HepG2 (cell line): ENCODE data around the gene YPEL3. TPM values are rescaled to one million over a fixed set of nuclear protein-coding genes. Genes with fewer than 3 reads are reported as not detected.

ENCODE experiments used
- ATF5 ChIP-seq: sonication (generic); formaldehyde crosslinking; IDR thresholded peaks from 2 replicates; pipeline ENCODE4 v1.4.0; 2020; ENCODE audit warnings: mild to moderate bottlenecking, low read depth, missing genetic modification reagents
- CEBPZ ChIP-seq: IDR thresholded peaks from 2 replicates; pipeline ENCODE4 v1.6.1; 2012; ENCODE audit warnings: low read length, improper control_type of control experiment
- GMEB1 ChIP-seq: sonication (generic); formaldehyde crosslinking; IDR thresholded peaks from 2 replicates; pipeline ENCODE4 v1.5.1; 2020; ENCODE audit warnings: missing genetic modification reagents, mild to moderate bottlenecking, borderline replicate concordance
- IKZF4 ChIP-seq: sonication (generic); formaldehyde crosslinking; IDR thresholded peaks from 2 replicates; pipeline ENCODE4 v1.5.1; 2020; ENCODE audit warnings: borderline replicate concordance, mild to moderate bottlenecking, low read depth, missing genetic modification reagents; ENCODE audit errors: not compliant biosample characterization
- KDM5B ChIP-seq: sonication (generic); formaldehyde crosslinking; IDR thresholded peaks from 2 replicates; pipeline ENCODE4 v1.4.0; 2020; ENCODE audit warnings: missing genetic modification reagents, mild to moderate bottlenecking, borderline replicate concordance
- NONO ChIP-seq, 2 experiments: fragments of 450-650 bp in 1 of 2; sonication (generic) in 1 of 2; formaldehyde crosslinking in 1 of 2; IDR thresholded peaks in 1 of 2; conservative IDR thresholded peaks in 1 of 2; 2 replicates each; pipeline versions ENCODE4 v1.6.1 to v1.8.0; 2017 to 2022; ENCODE audit warnings: mild to moderate bottlenecking in 1 of 2, missing genetic modification reagents in 1 of 2, moderate library complexity in 1 of 2
- NR2F6 ChIP-seq, 2 experiments: IDR thresholded peaks; 2 replicates each; pipeline ENCODE4 v1.6.1; 2016; ENCODE audit warnings: antibody characterized with exemption in 1 of 2, mild to moderate bottlenecking in 1 of 2
- STAG1 ChIP-seq: sonication (generic); formaldehyde crosslinking; IDR thresholded peaks from 2 replicates; pipeline ENCODE4 v1.4.0; 2020; ENCODE audit warnings: missing genetic modification reagents
- TEAD3 ChIP-seq: optimal IDR thresholded peaks from 2 replicates; pipeline ENCODE3; 2016; ENCODE audit warnings: borderline replicate concordance
- YEATS4 ChIP-seq: sonication (generic); formaldehyde crosslinking; IDR thresholded peaks from 2 replicates; pipeline ENCODE4 v1.4.0; 2020; ENCODE audit warnings: missing genetic modification reagents, borderline replicate concordance
- ZFY ChIP-seq: sonication (generic); formaldehyde crosslinking; IDR thresholded peaks from 2 replicates; pipeline ENCODE4 v1.4.0; 2020; ENCODE audit warnings: missing genetic modification reagents
- ZNF451 ChIP-seq: sonication (generic); formaldehyde crosslinking; IDR thresholded peaks from 2 replicates; pipeline ENCODE4 v1.5.0; 2020; ENCODE audit warnings: mild to moderate bottlenecking, missing genetic modification reagents
- ZNF503 ChIP-seq: sonication (generic); formaldehyde crosslinking; IDR thresholded peaks from 2 replicates; pipeline ENCODE4 v1.4.0; 2020; ENCODE audit warnings: missing genetic modification reagents
- ZNF543 ChIP-seq: sonication (generic); formaldehyde crosslinking; IDR thresholded peaks from 2 replicates; pipeline ENCODE4 v1.4.0; 2020; ENCODE audit warnings: mild to moderate bottlenecking, missing genetic modification reagents
- ZNF616 ChIP-seq: sonication (generic); formaldehyde crosslinking; IDR thresholded peaks from 2 replicates; pipeline ENCODE4 v1.5.0; 2020; ENCODE audit warnings: low read depth, mild to moderate bottlenecking, missing genetic modification reagents
- ZSCAN12 ChIP-seq: sonication (generic); formaldehyde crosslinking; IDR thresholded peaks from 2 replicates; pipeline ENCODE4 v1.9.0; 2021; ENCODE audit warnings: mild to moderate bottlenecking, missing genetic modification reagents
- polyA plus RNA-seq, 8 experiments: library from polyadenylated mRNA; depleted of rRNA in 3 of 8; stranded (reverse) in 7 of 8; unstranded in 1 of 8; fragments of >200 nt; fragmentation: Illumina TruSeq in 4 of 8; extraction: Trizol in 4 of 8; gene quantifications; 2 replicates each; pipeline versions ENCODE4 v1.2.1 to v1.2.3, GENCODE V29; 2011 to 2016; ENCODE audit warnings: low read depth in 4 of 8, missing spikeins in 1 of 8, mixed read lengths in 1 of 8; ENCODE audit not compliant: insufficient read depth in 1 of 8
- total RNA-seq, 5 experiments: library from RNA; depleted of rRNA; stranded (reverse); fragments of >200 nt; fragmentation: Illumina TruSeq; extraction: Trizol; gene quantifications; 2 replicates each; pipeline ENCODE4 v1.2.3, GENCODE V29; 2016; ENCODE audit warnings: low read depth in 1 of 5
- TF ChIP-seq, protein P1 (sequence below): sonication (generic); formaldehyde crosslinking; IDR thresholded peaks from 2 replicates; pipeline ENCODE4 v1.4.0; 2020; ENCODE audit warnings: missing genetic modification reagents
- TF ChIP-seq, protein P2 (sequence below): sonication (generic); formaldehyde crosslinking; IDR thresholded peaks from 2 replicates; pipeline ENCODE4 v1.5.0; 2020; ENCODE audit warnings: missing genetic modification reagents

The YPEL3 gene
- total and polyA plus RNA-seq, 2 of the 13 experiments (the other 11 are each of a cell fraction or from before 2014, with no cell fraction given): 5.4 to 47.0 TPM

GRCh38 chr16:30063893-30064728 is 31.9 kb downstream of the YPEL3 start (continued):
- TF ChIP-seq CEBPZ: no peak
- peak; percentile 85 for TF ChIP-seq IKZF4 (CRISPR knock-in tag)
- peak; percentile 76 for TF ChIP-seq ZFY (CRISPR knock-in tag)
- peak; percentile 6; the same call in 1 of the 2 replicates for TF ChIP-seq ATF5 (CRISPR knock-in tag)
- TF ChIP-seq, protein P1, sequence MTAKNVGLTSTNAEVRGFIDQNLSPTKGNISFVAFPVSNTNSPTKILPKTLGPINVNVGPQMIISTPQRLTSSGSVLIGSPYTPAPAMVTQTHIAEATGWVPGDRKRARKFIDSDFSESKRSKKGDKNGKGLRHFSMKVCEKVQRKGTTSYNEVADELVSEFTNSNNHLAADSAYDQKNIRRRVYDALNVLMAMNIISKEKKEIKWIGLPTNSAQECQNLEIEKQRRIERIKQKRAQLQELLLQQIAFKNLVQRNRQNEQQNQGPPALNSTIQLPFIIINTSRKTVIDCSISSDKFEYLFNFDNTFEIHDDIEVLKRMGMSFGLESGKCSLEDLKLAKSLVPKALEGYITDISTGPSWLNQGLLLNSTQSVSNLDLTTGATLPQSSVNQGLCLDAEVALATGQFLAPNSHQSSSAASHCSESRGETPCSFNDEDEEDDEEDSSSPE: peak; percentile 37; the same call in 1 of the 2 replicates
- no peak; the same call in none of the 2 replicates for TF ChIP-seq ZNF543 (CRISPR knock-in tag)
- TF ChIP-seq NR2F6 (IDR thresholded peaks at IDR 0.05): no peak
- peak; percentile 19; the same call in 1 of the 2 replicates for TF ChIP-seq NR2F6 (CRISPR knock-in tag; IDR thresholded peaks at IDR 0.05)
- TF ChIP-seq TEAD3 (CRISPR knock-in tag): no peak
- TF ChIP-seq KDM5B: no peak; the same call in 1 of the 2 replicates
- TF ChIP-seq ZNF503: no peak
- TF ChIP-seq YEATS4 (CRISPR knock-in tag): no peak; the same call in none of the 2 replicates
- no peak; the same call in 1 of the 2 replicates for TF ChIP-seq ZNF451 (CRISPR knock-in tag)
- no peak for TF ChIP-seq ZNF616 (CRISPR knock-in tag)
- peak; percentile 63 for TF ChIP-seq STAG1
- TF ChIP-seq, protein P2, sequence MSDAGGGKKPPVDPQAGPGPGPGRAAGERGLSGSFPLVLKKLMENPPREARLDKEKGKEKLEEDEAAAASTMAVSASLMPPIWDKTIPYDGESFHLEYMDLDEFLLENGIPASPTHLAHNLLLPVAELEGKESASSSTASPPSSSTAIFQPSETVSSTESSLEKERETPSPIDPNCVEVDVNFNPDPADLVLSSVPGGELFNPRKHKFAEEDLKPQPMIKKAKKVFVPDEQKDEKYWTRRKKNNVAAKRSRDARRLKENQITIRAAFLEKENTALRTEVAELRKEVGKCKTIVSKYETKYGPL: no peak
- TF ChIP-seq ZSCAN12 (CRISPR knock-in tag): no peak
- no peak for TF ChIP-seq GMEB1 (CRISPR knock-in tag)
- no peak for TF ChIP-seq NONO (IDR thresholded peaks at IDR 0.05)
- TF ChIP-seq NONO (CRISPR knock-in tag; conservative IDR thresholded peaks at IDR 0.05): peak; percentile 79; the same call in 1 of the 2 replicates
